ENCODE data around the gene SUCNR1. TPM values are rescaled to one million over a fixed set of nuclear protein-coding genes. Genes with fewer than 3 reads are reported as not detected.

The SUCNR1 gene
- not detected for total RNA-seq

GRCh38 chr3:151873398-151873797 lies at the start of gene SUCNR1:
TSS of gene SUCNR1 (plus strand) at chr3:151873643. CDS start at chr3:151879893, 6,250 bp downstream.

Other genes starting within 250 kb of the SUCNR1 start
- gene AADACL2, start 139.7 kb upstream of the SUCNR1 start, total RNA-seq: not detected
- gene AADAC, start 59.5 kb upstream of the SUCNR1 start, total RNA-seq: not detected